Keratinocyte (primary cell): ENCODE data around the gene RELL2. TPM values are rescaled to one million over a fixed set of nuclear protein-coding genes. Genes with fewer than 3 reads are reported as not detected.

Source experiments
- DNase-seq: peaks from one replicate; pipeline ENCODE4 v3.0.0-alpha.2; 2011; ENCODE audit warnings: low read depth, missing footprints, low spot score
- FAIRE-seq: peaks from 2 replicates; lab custom pipeline; 2011; peaks lifted over from hg19 to GRCh38; lab: Jason Lieb, UNC
- H2AFZ ChIP-seq: 2 replicates; pipeline ENCODE4 v1.6.0; 2012; ENCODE audit warnings: low read length, control low read depth, inconsistent platforms; ENCODE audit not compliant: control insufficient read depth
- H3K27ac ChIP-seq: 2 replicates; pipeline ENCODE4 v1.5.1; 2011; ENCODE audit warnings: low read length; ENCODE audit not compliant: control insufficient read depth, insufficient read depth
- H3K27me3 ChIP-seq: 3 replicates; pipeline ENCODE4 v1.6.0; 2011; ENCODE audit warnings: low read length; ENCODE audit not compliant: control insufficient read depth, insufficient read depth; ENCODE audit errors: extremely low read depth
- H3K36me3 ChIP-seq, 2 experiments: 2 replicates in 1 of 2; 3 replicates in 1 of 2; pipeline ENCODE4 v1.5.1; 2011; ENCODE audit warnings: low read length in 2 of 2, mild to moderate bottlenecking in 1 of 2; ENCODE audit not compliant: control insufficient read depth in 2 of 2, insufficient read depth in 2 of 2; ENCODE audit errors: extremely low read depth in 1 of 2
- H3K4me1 ChIP-seq: 3 replicates; pipeline ENCODE4 v1.5.1; 2011; ENCODE audit warnings: low read length; ENCODE audit not compliant: control insufficient read depth, insufficient read depth; ENCODE audit errors: extremely low read depth
- H3K4me2 ChIP-seq: 3 replicates; pipeline ENCODE4 v1.6.0; 2011; ENCODE audit warnings: low read depth, low read length; ENCODE audit not compliant: control insufficient read depth, insufficient read depth; ENCODE audit errors: extremely low read depth
- H3K4me3 ChIP-seq, 3 experiments: fragments of 200-600 bp in 1 of 3; sonication (generic) in 1 of 3; 2 replicates in 2 of 3; 3 replicates in 1 of 3; pipeline ENCODE4 v1.5.1; 2011 to 2016; ENCODE audit warnings: low read length in 3 of 3, mild to moderate bottlenecking in 3 of 3, control low read depth in 2 of 3, inconsistent platforms in 1 of 3, low read depth in 1 of 3, mixed read lengths in 1 of 3, mixed run types in 1 of 3, moderate library complexity in 1 of 3; ENCODE audit not compliant: control insufficient read depth in 2 of 3, insufficient read depth in 2 of 3; ENCODE audit errors: extremely low read depth in 1 of 3
- H3K79me2 ChIP-seq: 2 replicates; pipeline ENCODE4 v1.6.0; 2012; ENCODE audit warnings: low read length; ENCODE audit not compliant: control insufficient read depth, insufficient read depth
- H3K9ac ChIP-seq: 3 replicates; pipeline ENCODE4 v1.6.0; 2011; ENCODE audit warnings: low read length; ENCODE audit not compliant: control insufficient read depth, insufficient read depth; ENCODE audit errors: extremely low read depth
- H3K9me1 ChIP-seq: 3 replicates; pipeline ENCODE4 v1.6.0; 2011; ENCODE audit warnings: low read length; ENCODE audit not compliant: control insufficient read depth, insufficient read depth; ENCODE audit errors: extremely low read depth
- H3K9me3 ChIP-seq: 2 replicates; pipeline ENCODE4 v1.5.1; 2012; ENCODE audit warnings: low read depth, low read length; ENCODE audit not compliant: control insufficient read depth
- H4K20me1 ChIP-seq: 3 replicates; pipeline ENCODE4 v1.6.0; 2011; ENCODE audit warnings: low read length; ENCODE audit not compliant: control insufficient read depth, insufficient read depth; ENCODE audit errors: extremely low read depth
- EZH2 ChIP-seq: IDR thresholded peaks from one replicate; pipeline ENCODE4 v1.6.1; 2012; ENCODE audit warnings: inconsistent platforms, mild to moderate bottlenecking, low read length, moderate library complexity
- dilution Hi-C: fragments of 300-500 bp; cut with MboI; formaldehyde crosslinking; loops from one replicate; pipeline ENCODE4 v1.7.0; 2020; ENCODE audit warnings: low sequenced_read_pairs; ENCODE audit not compliant: extremely low pct_ligation_motif_present
- polyA plus RNA-seq, 5 experiments: library from polyadenylated mRNA; depleted of rRNA in 3 of 5; stranded (reverse) in 3 of 5; stranded (forward) in 1 of 5; unstranded in 1 of 5; fragments of >200 nt; gene quantifications; 1 replicate in 1 of 5; 2 replicates in 3 of 5; 3 replicates in 1 of 5; pipeline versions ENCODE4 v1.2.1 to v1.2.3, GENCODE V29; 2011 to 2012; ENCODE audit warnings: missing spikeins in 2 of 5, low read depth in 1 of 5, low replicate concordance in 1 of 5
- TF ChIP-seq, protein P1 (sequence below), 3 experiments: IDR thresholded peaks in 1 of 3; conservative IDR thresholded peaks in 1 of 3; optimal IDR thresholded peaks in 1 of 3; 2 replicates in 2 of 3; 3 replicates in 1 of 3; pipeline versions ENCODE3 to v1.5.1; 2011; ENCODE audit warnings: low read length in 3 of 3, mild to moderate bottlenecking in 3 of 3, moderate library complexity in 2 of 3, control low read depth in 1 of 3, inconsistent platforms in 1 of 3; ENCODE audit not compliant: insufficient read depth in 2 of 3; ENCODE audit errors: extremely low read depth in 1 of 3

The RELL2 gene
- polyA plus RNA-seq, 1 donor (not counting 4 experiments of a cell fraction or from before 2014, with no cell fraction given) = 8.9 TPM

DNA sequence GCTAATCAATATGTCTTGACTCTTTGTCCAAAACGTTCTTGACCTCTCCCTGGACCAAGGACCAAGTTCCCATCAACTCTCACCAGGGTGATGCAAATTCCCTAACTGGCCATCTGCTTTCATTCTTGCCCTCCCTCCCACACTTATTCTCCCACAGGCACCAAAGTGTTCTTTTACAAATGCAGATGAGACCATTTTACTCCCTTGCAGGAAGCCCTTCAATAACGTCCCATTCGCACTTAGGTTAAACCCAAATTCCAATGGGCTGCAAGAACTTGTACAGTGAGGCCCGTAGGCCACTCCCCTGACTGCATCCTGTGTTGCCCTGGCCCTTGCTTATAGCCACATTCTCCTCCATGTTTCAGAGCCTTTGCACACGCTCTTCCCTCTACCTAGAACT lies 38.0 kb downstream of the RELL2 start:
- Histone ChIP-seq H3K79me2 (no peaks in the 10 kb centered on the region), H3K36me3 (no peaks in the 10 kb centered on the region), H3K4me1 (peaks cover 8% of the 10 kb centered on the region), H3K9ac (no peak overlapping the region), H4K20me1 (no peaks in the 10 kb centered on the region), H3K4me3 (no peak overlapping the region), H3K9me3 (no peaks in the 10 kb centered on the region), H2AFZ (no peak overlapping the region), H3K27me3 (no peaks in the 10 kb centered on the region), H3K27ac (no peak overlapping the region), H3K4me2 (no peak overlapping the region), H3K9me1 (no peaks in the 10 kb centered on the region)
- DNase-seq (no peak), FAIRE-seq (no peak)
- dilution Hi-C loops = no loop called here
- TF ChIP-seq EZH2 = no peak
- TF ChIP-seq, protein P1, sequence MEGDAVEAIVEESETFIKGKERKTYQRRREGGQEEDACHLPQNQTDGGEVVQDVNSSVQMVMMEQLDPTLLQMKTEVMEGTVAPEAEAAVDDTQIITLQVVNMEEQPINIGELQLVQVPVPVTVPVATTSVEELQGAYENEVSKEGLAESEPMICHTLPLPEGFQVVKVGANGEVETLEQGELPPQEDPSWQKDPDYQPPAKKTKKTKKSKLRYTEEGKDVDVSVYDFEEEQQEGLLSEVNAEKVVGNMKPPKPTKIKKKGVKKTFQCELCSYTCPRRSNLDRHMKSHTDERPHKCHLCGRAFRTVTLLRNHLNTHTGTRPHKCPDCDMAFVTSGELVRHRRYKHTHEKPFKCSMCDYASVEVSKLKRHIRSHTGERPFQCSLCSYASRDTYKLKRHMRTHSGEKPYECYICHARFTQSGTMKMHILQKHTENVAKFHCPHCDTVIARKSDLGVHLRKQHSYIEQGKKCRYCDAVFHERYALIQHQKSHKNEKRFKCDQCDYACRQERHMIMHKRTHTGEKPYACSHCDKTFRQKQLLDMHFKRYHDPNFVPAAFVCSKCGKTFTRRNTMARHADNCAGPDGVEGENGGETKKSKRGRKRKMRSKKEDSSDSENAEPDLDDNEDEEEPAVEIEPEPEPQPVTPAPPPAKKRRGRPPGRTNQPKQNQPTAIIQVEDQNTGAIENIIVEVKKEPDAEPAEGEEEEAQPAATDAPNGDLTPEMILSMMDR (optimal IDR thresholded peaks at IDR 0.05 in 1 of 3, IDR thresholded peaks at IDR 0.05 in 1 of 3, conservative IDR thresholded peaks at IDR 0.05 in 1 of 3; ENCODE audit: extremely low read depth in 1 of 3, insufficient read depth in 2 of 3, low read length in 3 of 3) = no peak

DNA sequence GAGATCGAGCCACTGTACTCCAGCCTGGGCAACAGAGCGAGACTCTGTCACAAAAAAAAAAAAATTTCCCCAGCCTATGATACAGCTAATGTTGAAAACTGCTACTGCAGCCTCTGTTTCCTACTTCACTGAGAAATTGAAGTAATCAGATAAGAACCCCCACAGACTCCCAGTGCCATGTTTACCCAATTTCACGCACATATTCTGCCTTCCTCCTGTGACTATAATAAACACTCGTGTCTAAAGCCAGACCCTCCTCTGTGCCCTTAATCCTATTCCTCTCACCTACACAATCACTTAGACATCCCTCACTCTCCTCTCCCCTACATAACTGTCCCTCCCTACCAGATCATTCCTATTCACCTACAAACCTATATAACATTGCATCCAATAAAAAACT lies 38.9 kb downstream of the RELL2 start:
- TF ChIP-seq, protein P1 (optimal IDR thresholded peaks at IDR 0.05 in 1 of 3, IDR thresholded peaks at IDR 0.05 in 1 of 3, conservative IDR thresholded peaks at IDR 0.05 in 1 of 3; ENCODE audit: extremely low read depth in 1 of 3, insufficient read depth in 2 of 3, low read length in 3 of 3) = no peak
- no peak for TF ChIP-seq EZH2
- no peaks in the 10 kb centered on the region for H3K27me3 ChIP-seq
- no peaks in the 10 kb centered on the region for H4K20me1 ChIP-seq
- H3K27ac ChIP-seq = no peak overlapping the region
- H3K9me3 ChIP-seq = no peaks in the 10 kb centered on the region
- no peak overlapping the region for H3K4me2 ChIP-seq
- dilution Hi-C loops = no loop called here
- H3K4me1 ChIP-seq = peaks cover 10% of the 10 kb centered on the region
- H3K9ac ChIP-seq = no peak overlapping the region
- no peaks in the 10 kb centered on the region for H3K36me3 ChIP-seq
- H2AFZ ChIP-seq = no peak overlapping the region
- no peaks in the 10 kb centered on the region for H3K79me2 ChIP-seq
- H3K9me1 ChIP-seq = no peaks in the 10 kb centered on the region
- FAIRE-seq (no peak), DNase-seq (no peak)
- H3K4me3 ChIP-seq = no peak overlapping the region
